Measurements from ENCODE around the gene MAPK1. TPM values are rescaled to one million over a fixed set of nuclear protein-coding genes. Genes with fewer than 3 reads are reported as not detected.

MAPK1 gene
- total RNA-seq, 1 experiment from 2014 or later = 90.3 TPM

- Histone ChIP-seq H2AFZ (ENCODE audit: low read length) (no peak overlapping the region), H3K79me2 (ENCODE audit: insufficient read depth, low read length) (peaks cover 3% of the 10 kb centered on the region; the same call in 1 of the 2 replicates), H3K23ac (ENCODE audit: insufficient read length, low read depth, low read length) (no peak overlapping the region), H2BK15ac (ENCODE audit: low read depth, low read length) (no peak overlapping the region), H3K4ac (ENCODE audit: low read depth, low read length) (no peak overlapping the region), H3K23me2 (ENCODE audit: insufficient read length, low read depth, low read length, poor library complexity, severe bottlenecking) (no peaks in the 10 kb centered on the region), H3K18ac (ENCODE audit: insufficient read length, low read depth, low read length) (no peak overlapping the region), H3K9ac (ENCODE audit: extremely low read depth, insufficient read length, low read length) (no peak overlapping the region), H4K8ac (replicated peaks; ENCODE audit: insufficient read length, low read depth, low read length) (no peak overlapping the region), H2BK120ac (ENCODE audit: low read depth, low read length, poor library complexity, severe bottlenecking) (no peak overlapping the region), H3K4me2 (ENCODE audit: insufficient read depth, insufficient read length, low read length) (no peak overlapping the region), H2AK5ac (ENCODE audit: insufficient read length, low read length) (no peak overlapping the region), H2BK12ac (ENCODE audit: insufficient read length, low read depth, low read length) (no peak overlapping the region), H4K5ac (ENCODE audit: insufficient read length, low read depth, low read length) (no peak overlapping the region), H2BK5ac (ENCODE audit: insufficient read length, low read length) (no peak overlapping the region), H3K9me3 (ENCODE audit: control insufficient read depth, low read depth, low read length) (no peaks in the 10 kb centered on the region), H3T11ph (ENCODE audit: low read length) (no peak overlapping the region), H3K4me1 (ENCODE audit: insufficient read depth, low read length) (no peaks in the 10 kb centered on the region), H3K79me1 (ENCODE audit: insufficient read depth, low read depth, low read length, poor library complexity, severe bottlenecking) (no peaks in the 10 kb centered on the region), H2BK20ac (ENCODE audit: low read depth, low read length, poor library complexity, severe bottlenecking) (no peak overlapping the region), H4K91ac (ENCODE audit: insufficient read length, low read depth, low read length) (no peak overlapping the region), H3K27me3 (ENCODE audit: insufficient read depth, low read length) (no peaks in the 10 kb centered on the region), H3K56ac (ENCODE audit: insufficient read length, low read depth, low read length) (no peak overlapping the region), H3K14ac (ENCODE audit: insufficient read depth, low read length) (no peak overlapping the region), H4K20me1 (ENCODE audit: control insufficient read depth, insufficient read depth, insufficient read length) (no peaks in the 10 kb centered on the region), H3K27ac (ENCODE audit: insufficient read length, low read depth, low read length) (no peak overlapping the region)
- WGBS (ENCODE audit: extremely low coverage, insufficient read length, low lambda C conversion rate) = no CpG with 5 or more reads among the region's 4 CpGs
- Mint-ChIP-seq H3K27ac (no peak overlapping the region), H3K27me3 (ENCODE audit: low read depth) (no peaks in the 10 kb centered on the region), H3K4me3 (no peak overlapping the region), H3K4me1 (peaks cover 0 to 9% of the 10 kb centered on the region in 2 experiments; a peak in 2 of 4 replicates), H3K36me3 (ENCODE audit: insufficient read depth in 1 of 3, low read depth in 3 of 3) (peaks cover 4 to 17% (median 10%) of the 10 kb centered on the region in 3 experiments; a peak in 6 of 7 replicates), H3K9me3 (no peaks in the 10 kb centered on the region)
- TF ChIP-seq CTCF (conservative IDR thresholded peaks at IDR 0.05) = no peak
- DNase-seq = no peak
These were observed 155.6 kb downstream of the MAPK1 start for GRCh38 chr22:21711851-21712250.

All from H9 (cell line).